ENCODE data around the gene LRFN3. TPM values are rescaled to one million over a fixed set of nuclear protein-coding genes. Genes with fewer than 3 reads are reported as not detected.

Gene LRFN3
- total and polyA plus RNA-seq, 10 of the 15 experiments (the other 5 are each of a cell fraction or from before 2014, with no cell fraction given): 0.02 to 7.3 (median 2.0) TPM; not detected in 1

- TF ChIP-seq MEF2A (IDR thresholded peaks at IDR 0.05; ENCODE audit: insufficient read depth, low read depth, low read length) (0 out of 2 replicates have a peak, but pooled peaks have one; percentile 21), DPF2 (IDR thresholded peaks at IDR 0.05) (peak; percentile 26; the same call in 1 of the 2 replicates), PAX8 (IDR thresholded peaks at IDR 0.05) (no peak), ATF7 (IDR thresholded peaks at IDR 0.05; ENCODE audit: low read depth) (0 out of 2 replicates have a peak, but pooled peaks have one; percentile 41), TAF1 (IDR thresholded peaks at IDR 0.05; ENCODE audit: borderline replicate concordance, low read depth, low read length) (no peak), SREBF2 (IDR thresholded peaks at IDR 0.05; ENCODE audit: low read length) (no peak), ZNF622 (IDR thresholded peaks at IDR 0.05) (no peak), NR2F1 (conservative IDR thresholded peaks at IDR 0.05) (peak; percentile 79; the same call in 1 of the 2 replicates), FOXK2 (IDR thresholded peaks at IDR 0.05) (peak; percentile 33), ZBTB11 (CRISPR knock-in tag; IDR thresholded peaks at IDR 0.05) (no peak), PML (IDR thresholded peaks at IDR 0.05; ENCODE audit: low read length) (peak; percentile 71), ZNF207 (IDR thresholded peaks at IDR 0.05; ENCODE audit: borderline replicate concordance) (no peak), BCL11A (IDR thresholded peaks at IDR 0.05; ENCODE audit: low read depth, low read length) (peak; percentile 43; the same call in 1 of the 2 replicates), NR2C1 (IDR thresholded peaks at IDR 0.05) (peak; percentile 27; the same call in 1 of the 2 replicates), JUND (IDR thresholded peaks at IDR 0.05; ENCODE audit: low read depth, low read length) (no peak), EP300 (IDR thresholded peaks at IDR 0.05; ENCODE audit: borderline replicate concordance in 1 of 2, control insufficient read depth in 1 of 2, low read depth in 2 of 2, low read length in 2 of 2) (peak; percentile 54 to 58; a peak in 2 of 4 replicates), RB1 (IDR thresholded peaks at IDR 0.05; ENCODE audit: borderline replicate concordance) (no peak), ZBED1 (IDR thresholded peaks at IDR 0.05; ENCODE audit: borderline replicate concordance) (peak; percentile 56; the same call in 1 of the 2 replicates), JUNB (IDR thresholded peaks at IDR 0.05) (no peak), REST (IDR thresholded peaks at IDR 0.05; ENCODE audit: low read depth, low read length) (no peak), RAD21 (IDR thresholded peaks at IDR 0.05; ENCODE audit: insufficient read depth, low read depth, low read length) (no peak), RELB (IDR thresholded peaks at IDR 0.05; ENCODE audit: low read depth) (peak; percentile 61)
Observed at GRCh38 chr19:35899547-35900214, 36.5 kb upstream of the LRFN3 start (continued).

Measured in GM12878 (cell line).